GM19099 (cell line): Measurements from ENCODE around the gene FAM3B.

Experiments used
- POLR2A ChIP-seq: IDR thresholded peaks from 3 replicates; pipeline ENCODE4 v1.6.1; 2011; ENCODE audit warnings: low read depth; ENCODE audit not compliant: insufficient read length; ENCODE audit errors: extremely low read depth

Gene FAM3B

GRCh38 chr21:41393876-41394465 lies 77.4 kb downstream of the FAM3B start:
- no peak for TF ChIP-seq POLR2A

DNA sequence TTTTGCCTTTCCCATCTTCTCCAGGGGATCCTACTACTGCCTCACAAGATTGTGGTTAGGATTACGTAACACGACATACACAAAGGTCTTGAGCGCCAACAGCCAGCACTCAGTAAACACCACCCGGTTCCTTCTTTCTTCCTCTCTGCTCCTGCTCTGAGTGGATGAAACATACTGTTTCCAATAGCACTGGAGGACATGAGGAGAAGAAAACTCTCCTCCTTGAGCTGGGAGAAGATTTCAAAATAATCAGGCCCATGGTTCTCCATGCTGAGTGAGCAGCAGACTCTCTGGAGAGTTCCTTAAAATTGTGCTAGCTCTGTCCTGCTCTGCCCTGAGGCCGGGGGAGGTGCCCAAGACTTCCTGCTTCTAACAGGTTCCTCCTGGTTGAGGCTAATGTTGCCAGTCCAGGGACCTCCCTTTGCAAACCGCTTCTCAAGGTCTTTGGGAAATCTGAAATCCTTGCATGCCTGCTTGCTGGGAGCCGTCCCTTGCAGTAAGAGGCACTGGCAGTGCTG lies 80.0 kb downstream of the FAM3B start:
- TF ChIP-seq POLR2A: no peak

- no peak for TF ChIP-seq POLR2A
Measured at GRCh38 chr21:41397471-41397891, 80.9 kb downstream of the FAM3B start.

DNA sequence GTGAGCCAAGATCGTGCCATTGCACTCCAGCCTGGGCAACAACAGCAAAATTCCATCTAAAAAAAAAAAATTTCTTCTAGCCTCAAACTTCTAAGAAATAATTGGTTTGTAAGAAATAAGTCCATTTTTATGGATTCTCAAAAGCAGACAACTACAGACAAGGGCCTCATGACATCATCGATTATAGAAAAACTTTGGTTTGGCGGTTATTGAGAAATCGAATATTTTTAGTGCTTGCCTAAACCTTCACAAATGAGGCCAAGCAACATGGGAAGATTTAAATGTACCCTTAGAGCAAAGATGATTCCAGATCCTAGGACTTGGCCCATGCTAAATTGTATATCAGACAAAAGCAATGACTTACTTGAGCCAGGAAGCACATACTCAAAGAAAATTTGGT lies 81.7 kb downstream of the FAM3B start:
- no peak for TF ChIP-seq POLR2A

DNA sequence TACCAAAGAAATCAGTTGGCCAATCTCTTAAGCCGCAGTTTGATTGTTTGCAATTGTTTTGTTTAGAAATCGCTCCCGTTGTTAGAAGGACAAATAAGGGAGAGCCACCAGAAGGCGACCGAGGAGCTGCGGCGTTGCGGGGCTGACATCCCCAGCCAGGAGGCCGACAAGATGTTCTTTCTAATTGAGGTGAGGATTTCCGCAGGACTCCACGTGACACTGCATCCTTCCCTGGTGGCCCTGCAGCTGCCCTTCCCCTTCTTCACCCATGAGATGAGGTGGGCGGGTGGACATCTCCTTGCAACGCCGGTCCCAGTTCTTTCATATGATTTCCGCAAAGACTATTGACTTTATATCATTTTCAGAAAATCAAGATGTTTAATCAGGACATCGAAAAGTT lies 82.2 kb downstream of the FAM3B start:
- TF ChIP-seq POLR2A: no peak

DNA sequence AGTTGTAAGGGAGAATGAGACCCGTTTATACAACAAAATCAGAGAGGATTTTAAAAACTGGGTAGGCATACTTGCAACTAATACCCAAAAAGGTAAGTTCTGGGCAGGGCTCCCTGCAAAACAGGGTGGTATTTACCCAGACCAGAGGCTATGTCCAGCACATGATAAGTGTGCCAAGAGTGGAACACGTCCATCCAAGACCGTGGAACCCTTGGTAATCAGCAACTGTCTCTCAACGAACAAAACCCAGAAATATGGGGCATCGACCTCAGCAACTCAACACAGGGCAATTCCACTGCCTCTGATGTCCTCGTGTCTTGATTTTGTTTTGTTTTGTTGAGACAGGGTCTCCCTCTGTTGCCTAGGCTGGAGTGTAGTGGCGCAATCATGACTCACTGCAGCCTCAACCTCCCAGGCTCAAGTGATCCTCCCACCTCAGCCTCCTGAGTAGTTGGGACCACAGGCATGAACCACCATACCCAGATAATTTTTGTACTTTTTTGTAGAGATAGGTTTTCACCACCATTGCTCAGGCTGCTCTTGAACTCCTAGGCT lies 82.7 kb downstream of the FAM3B start:
- TF ChIP-seq POLR2A: no peak

DNA sequence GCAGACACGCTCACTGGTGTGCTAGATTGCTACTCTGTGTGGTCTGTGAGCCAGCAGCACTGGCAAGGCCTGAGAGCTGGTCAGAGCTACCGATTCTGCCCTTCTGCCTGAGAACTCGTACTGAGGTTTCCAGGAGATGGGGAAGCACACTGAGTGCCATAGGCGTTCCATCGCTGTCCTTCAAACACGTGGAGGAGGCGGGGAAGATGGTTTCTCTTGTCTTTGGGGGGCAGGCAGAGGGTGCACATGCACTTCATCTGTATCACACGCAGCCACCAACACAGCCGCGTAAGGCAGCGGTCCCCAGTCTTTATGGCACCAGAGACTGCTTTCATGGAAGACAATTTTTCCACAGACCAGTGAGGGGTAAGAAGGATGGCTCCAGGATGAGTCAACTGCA lies 85.6 kb downstream of the FAM3B start:
- TF ChIP-seq POLR2A: no peak

GRCh38 chr21:41402796-41403195 lies 86.2 kb downstream of the FAM3B start:
- no peak for TF ChIP-seq POLR2A

GRCh38 chr21:41403331-41403730 lies 86.7 kb downstream of the FAM3B start:
- no peak for TF ChIP-seq POLR2A

GRCh38 chr21:41403966-41404365 lies 87.4 kb downstream of the FAM3B start:
- no peak for TF ChIP-seq POLR2A

- TF ChIP-seq POLR2A: no peak
Measured at GRCh38 chr21:41405321-41405720, 88.7 kb downstream of the FAM3B start.

- TF ChIP-seq POLR2A: no peak
Measured at GRCh38 chr21:41406340-41406739, 89.7 kb downstream of the FAM3B start.
